Measurements from ENCODE around the gene CDH2.

CDH2 gene

GRCh38 chr18:28127763-28128658 lies 48.9 kb downstream of the CDH2 start:
- Histone ChIP-seq H3K4me1 (ENCODE audit: control insufficient read depth, insufficient read depth, low read length) (no peaks in the 10 kb centered on the region), H3K36me3 (ENCODE audit: control insufficient read depth, insufficient read depth, low read length) (no peaks in the 10 kb centered on the region), H3K9me3 (ENCODE audit: control insufficient read depth, insufficient read depth, low read length) (no peaks in the 10 kb centered on the region), H3K4me3 (ENCODE audit: low read length) (no peak overlapping the region), H3K27ac (ENCODE audit: low read length) (no peak overlapping the region), H3K27me3 (ENCODE audit: control insufficient read depth, insufficient read depth, low read length) (no peaks in the 10 kb centered on the region)
- WGBS (ENCODE audit: insufficient coverage, insufficient read length): no CpG with 5 or more reads among the region's 5 CpGs
- no peak for DNase-seq (ENCODE audit: low read depth, low spot score)

- Histone ChIP-seq H3K4me1 (ENCODE audit: control insufficient read depth, insufficient read depth, low read length) (no peaks in the 10 kb centered on the region), H3K9me3 (ENCODE audit: control insufficient read depth, insufficient read depth, low read length) (no peaks in the 10 kb centered on the region), H3K27me3 (ENCODE audit: control insufficient read depth, insufficient read depth, low read length) (no peaks in the 10 kb centered on the region), H3K27ac (ENCODE audit: low read length) (no peak overlapping the region), H3K36me3 (ENCODE audit: control insufficient read depth, insufficient read depth, low read length) (no peaks in the 10 kb centered on the region), H3K4me3 (ENCODE audit: low read length) (no peak overlapping the region)
- no CpG with 5 or more reads among the region's 6 CpGs for WGBS (ENCODE audit: insufficient coverage, insufficient read length)
- no peak for DNase-seq (ENCODE audit: low read depth, low spot score)
Observed at GRCh38 chr18:28127228-28127627, 49.7 kb downstream of the CDH2 start.

- no peak overlapping the region for H3K27ac ChIP-seq (ENCODE audit: low read length)
- H3K36me3 ChIP-seq (ENCODE audit: control insufficient read depth, insufficient read depth, low read length): no peaks in the 10 kb centered on the region
- no peak for DNase-seq (ENCODE audit: low read depth, low spot score)
- H3K4me1 ChIP-seq (ENCODE audit: control insufficient read depth, insufficient read depth, low read length): no peaks in the 10 kb centered on the region
- H3K4me3 ChIP-seq (ENCODE audit: low read length): no peak overlapping the region
- no CpG with 5 or more reads among the region's 5 CpGs for WGBS (ENCODE audit: insufficient coverage, insufficient read length)
- no peaks in the 10 kb centered on the region for H3K9me3 ChIP-seq (ENCODE audit: control insufficient read depth, insufficient read depth, low read length)
- H3K27me3 ChIP-seq (ENCODE audit: control insufficient read depth, insufficient read depth, low read length): no peaks in the 10 kb centered on the region
Observed at GRCh38 chr18:28126768-28127167, 50.2 kb downstream of the CDH2 start.

- no peaks in the 10 kb centered on the region for H3K9me3 ChIP-seq (ENCODE audit: control insufficient read depth, insufficient read depth, low read length)
- H3K4me1 ChIP-seq (ENCODE audit: control insufficient read depth, insufficient read depth, low read length): no peaks in the 10 kb centered on the region
- WGBS (ENCODE audit: insufficient coverage, insufficient read length): no CpG with 5 or more reads among the region's 3 CpGs
- no peaks in the 10 kb centered on the region for H3K36me3 ChIP-seq (ENCODE audit: control insufficient read depth, insufficient read depth, low read length)
- DNase-seq (ENCODE audit: low read depth, low spot score): no peak
- no peak overlapping the region for H3K4me3 ChIP-seq (ENCODE audit: low read length)
- H3K27ac ChIP-seq (ENCODE audit: low read length): no peak overlapping the region
- no peaks in the 10 kb centered on the region for H3K27me3 ChIP-seq (ENCODE audit: control insufficient read depth, insufficient read depth, low read length)
Observed at GRCh38 chr18:28125051-28125450, 51.9 kb downstream of the CDH2 start.

- Histone ChIP-seq H3K4me3 (ENCODE audit: low read length) (no peak overlapping the region), H3K4me1 (ENCODE audit: control insufficient read depth, insufficient read depth, low read length) (no peaks in the 10 kb centered on the region), H3K9me3 (ENCODE audit: control insufficient read depth, insufficient read depth, low read length) (no peaks in the 10 kb centered on the region), H3K36me3 (ENCODE audit: control insufficient read depth, insufficient read depth, low read length) (no peaks in the 10 kb centered on the region), H3K27me3 (ENCODE audit: control insufficient read depth, insufficient read depth, low read length) (no peaks in the 10 kb centered on the region), H3K27ac (ENCODE audit: low read length) (no peak overlapping the region)
- WGBS (ENCODE audit: insufficient coverage, insufficient read length): no CpG with 5 or more reads among the region's 4 CpGs
- DNase-seq (ENCODE audit: low read depth, low spot score): no peak
Observed at GRCh38 chr18:28124131-28125029, 52.5 kb downstream of the CDH2 start.

- Histone ChIP-seq H3K27ac (ENCODE audit: low read length) (no peak overlapping the region), H3K27me3 (ENCODE audit: control insufficient read depth, insufficient read depth, low read length) (no peaks in the 10 kb centered on the region), H3K4me1 (ENCODE audit: control insufficient read depth, insufficient read depth, low read length) (no peaks in the 10 kb centered on the region), H3K4me3 (ENCODE audit: low read length) (no peak overlapping the region), H3K9me3 (ENCODE audit: control insufficient read depth, insufficient read depth, low read length) (no peaks in the 10 kb centered on the region), H3K36me3 (ENCODE audit: control insufficient read depth, insufficient read depth, low read length) (no peaks in the 10 kb centered on the region)
- DNase-seq (ENCODE audit: low read depth, low spot score): no peak
- no CpG with 5 or more reads among the region's 3 CpGs for WGBS (ENCODE audit: insufficient coverage, insufficient read length)
Observed at GRCh38 chr18:28123401-28124030, 53.4 kb downstream of the CDH2 start.

- H3K4me3 ChIP-seq (ENCODE audit: low read length): no peak overlapping the region
- no CpG with 5 or more reads among the region's 2 CpGs for WGBS (ENCODE audit: insufficient coverage, insufficient read length)
- H3K27ac ChIP-seq (ENCODE audit: low read length): no peak overlapping the region
- H3K4me1 ChIP-seq (ENCODE audit: control insufficient read depth, insufficient read depth, low read length): no peaks in the 10 kb centered on the region; the same call in 1 of the 2 replicates
- no peaks in the 10 kb centered on the region for H3K36me3 ChIP-seq (ENCODE audit: control insufficient read depth, insufficient read depth, low read length)
- H3K27me3 ChIP-seq (ENCODE audit: control insufficient read depth, insufficient read depth, low read length): no peaks in the 10 kb centered on the region
- H3K9me3 ChIP-seq (ENCODE audit: control insufficient read depth, insufficient read depth, low read length): no peaks in the 10 kb centered on the region
- DNase-seq (ENCODE audit: low read depth, low spot score): no peak
Observed at GRCh38 chr18:28120828-28121515, 56.0 kb downstream of the CDH2 start.

GRCh38 chr18:28116461-28116860 lies 60.5 kb downstream of the CDH2 start:
- H3K36me3 ChIP-seq (ENCODE audit: control insufficient read depth, insufficient read depth, low read length): no peaks in the 10 kb centered on the region
- no peaks in the 10 kb centered on the region for H3K27me3 ChIP-seq (ENCODE audit: control insufficient read depth, insufficient read depth, low read length)
- H3K27ac ChIP-seq (ENCODE audit: low read length): no peak overlapping the region
- no peak overlapping the region for H3K4me3 ChIP-seq (ENCODE audit: low read length)
- WGBS (ENCODE audit: insufficient coverage, insufficient read length): no CpG with 5 or more reads among the region's 1 CpG
- DNase-seq (ENCODE audit: low read depth, low spot score): no peak
- H3K4me1 ChIP-seq (ENCODE audit: control insufficient read depth, insufficient read depth, low read length): no peaks in the 10 kb centered on the region; the same call in 1 of the 2 replicates
- no peaks in the 10 kb centered on the region for H3K9me3 ChIP-seq (ENCODE audit: control insufficient read depth, insufficient read depth, low read length)

GRCh38 chr18:28115149-28115550 lies 61.8 kb downstream of the CDH2 start:
- H3K4me3 ChIP-seq (ENCODE audit: low read length): no peak overlapping the region
- no CpG with 5 or more reads among the region's 2 CpGs for WGBS (ENCODE audit: insufficient coverage, insufficient read length)
- no peaks in the 10 kb centered on the region; the same call in 1 of the 2 replicates for H3K4me1 ChIP-seq (ENCODE audit: control insufficient read depth, insufficient read depth, low read length)
- H3K9me3 ChIP-seq (ENCODE audit: control insufficient read depth, insufficient read depth, low read length): no peaks in the 10 kb centered on the region
- no peaks in the 10 kb centered on the region for H3K27me3 ChIP-seq (ENCODE audit: control insufficient read depth, insufficient read depth, low read length)
- H3K27ac ChIP-seq (ENCODE audit: low read length): no peak overlapping the region
- DNase-seq (ENCODE audit: low read depth, low spot score): no peak
- no peaks in the 10 kb centered on the region for H3K36me3 ChIP-seq (ENCODE audit: control insufficient read depth, insufficient read depth, low read length)

- H3K27ac ChIP-seq (ENCODE audit: low read length): no peak overlapping the region
- DNase-seq (ENCODE audit: low read depth, low spot score): no peak
- no peaks in the 10 kb centered on the region; the same call in 1 of the 2 replicates for H3K4me1 ChIP-seq (ENCODE audit: control insufficient read depth, insufficient read depth, low read length)
- no CpG with 5 or more reads among the region's 3 CpGs for WGBS (ENCODE audit: insufficient coverage, insufficient read length)
- no peaks in the 10 kb centered on the region for H3K27me3 ChIP-seq (ENCODE audit: control insufficient read depth, insufficient read depth, low read length)
- no peak overlapping the region for H3K4me3 ChIP-seq (ENCODE audit: low read length)
- H3K9me3 ChIP-seq (ENCODE audit: control insufficient read depth, insufficient read depth, low read length): no peaks in the 10 kb centered on the region
- no peaks in the 10 kb centered on the region for H3K36me3 ChIP-seq (ENCODE audit: control insufficient read depth, insufficient read depth, low read length)
Observed at GRCh38 chr18:28114472-28114871, 62.5 kb downstream of the CDH2 start.
